Naive B cell (primary cell): Measurements from ENCODE around the gene TMEM225B. TPM values are rescaled to one million over a fixed set of nuclear protein-coding genes. Genes with fewer than 3 reads are reported as not detected.
"Not testable (repeated sequence)": the region's sequence is repeated elsewhere in the genome, so short reads cannot be mapped to it uniquely, and the experiment has no call there.

ENCODE experiments used
- ATAC-seq, 2 donors: fragments of 150-1000 bp; cut with Tn5 transposase; 2 replicates each; pipeline ENCODE4 v1.10.0; 2021; ENCODE audit warnings: low read depth in 2 of 2, mild to moderate bottlenecking in 2 of 2, moderate library complexity in 2 of 2
- DNase-seq: peaks from one replicate; pipeline ENCODE4 v3.0.0; 2022
- H3K27ac Mint-ChIP-seq, 6 donors: one replicate each; pipeline ENCODE4 v1.8.0; 2020 to 2022; ENCODE audit warnings: mild to moderate bottlenecking in 6 of 6, mixed read lengths in 6 of 6, moderate library complexity in 5 of 6, inconsistent platforms in 2 of 6
- H3K27me3 Mint-ChIP-seq, 3 donors: one replicate each; pipeline ENCODE4 v1.8.0; 2021 to 2022; ENCODE audit warnings: mixed read lengths in 3 of 3, mild to moderate bottlenecking in 1 of 3
- H3K36me3 Mint-ChIP-seq, 2 donors: one replicate each; pipeline ENCODE4 v1.8.0; 2020 to 2022; ENCODE audit warnings: mixed read lengths in 2 of 2, inconsistent platforms in 1 of 2, mild to moderate bottlenecking in 1 of 2
- H3K4me1 Mint-ChIP-seq, 3 donors: one replicate each; pipeline ENCODE4 v1.8.0; 2020 to 2022; ENCODE audit warnings: mixed read lengths in 3 of 3, inconsistent platforms in 1 of 3, mild to moderate bottlenecking in 1 of 3, moderate library complexity in 1 of 3
- H3K4me3 Mint-ChIP-seq, 8 donors: one replicate each; pipeline ENCODE4 v1.8.0; 2020 to 2022; ENCODE audit warnings: mild to moderate bottlenecking in 8 of 8, mixed read lengths in 8 of 8, moderate library complexity in 8 of 8, inconsistent platforms in 2 of 8
- H3K9me3 Mint-ChIP-seq, 7 donors: one replicate each; pipeline ENCODE4 v1.8.0; 2020 to 2022; ENCODE audit warnings: mixed read lengths in 7 of 7, mild to moderate bottlenecking in 5 of 7, inconsistent platforms in 2 of 7, moderate library complexity in 1 of 7
- polyA plus RNA-seq, 6 donors: library from polyadenylated mRNA; unstranded; fragments of 300-500 nt; fragmentation: Illumina TruSeq; gene quantifications; one replicate each; pipeline ENCODE4 v1.2.3, GENCODE V29; 2021; ENCODE audit warnings: low read depth in 6 of 6

The TMEM225B gene
- polyA plus RNA-seq, 6 donors from 2014 or later, result 1.1 to 2.7 (median 1.3) TPM; not detected in 1

DNA sequence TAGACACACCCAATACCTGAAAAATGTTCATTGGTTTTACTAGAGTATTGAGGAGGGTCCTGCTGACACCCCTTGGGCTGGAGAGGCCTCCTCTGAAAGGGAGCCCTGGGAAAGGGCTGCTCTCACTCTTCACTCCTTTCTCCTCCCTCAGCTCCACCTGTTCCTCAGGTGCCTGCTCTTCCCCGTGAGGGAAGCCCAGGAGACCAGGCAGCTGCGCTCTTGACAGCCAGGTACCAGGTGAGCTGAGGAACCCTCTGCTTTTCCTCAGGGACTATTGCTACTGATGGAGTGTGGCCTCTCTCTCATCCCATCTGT is 36.4 kb upstream of the TMEM225B start:
- peak overlapping the region in 2 of 6 donors; percentile 80 for H3K27ac Mint-ChIP-seq
- peaks cover 39 to 46% (median 40%) of the 10 kb centered on the region in 3 donors for H3K4me1 Mint-ChIP-seq
- no peak for ATAC-seq
- DNase-seq, result no peak
- H3K36me3 Mint-ChIP-seq, result peaks cover 22 to 35% of the 10 kb centered on the region in 2 donors
- no peaks in the 10 kb centered on the region for H3K9me3 Mint-ChIP-seq
- H3K4me3 Mint-ChIP-seq, result peak overlapping the region in 1 of 8 donors; percentile 94
- H3K27me3 Mint-ChIP-seq, result no peaks in the 10 kb centered on the region

DNA sequence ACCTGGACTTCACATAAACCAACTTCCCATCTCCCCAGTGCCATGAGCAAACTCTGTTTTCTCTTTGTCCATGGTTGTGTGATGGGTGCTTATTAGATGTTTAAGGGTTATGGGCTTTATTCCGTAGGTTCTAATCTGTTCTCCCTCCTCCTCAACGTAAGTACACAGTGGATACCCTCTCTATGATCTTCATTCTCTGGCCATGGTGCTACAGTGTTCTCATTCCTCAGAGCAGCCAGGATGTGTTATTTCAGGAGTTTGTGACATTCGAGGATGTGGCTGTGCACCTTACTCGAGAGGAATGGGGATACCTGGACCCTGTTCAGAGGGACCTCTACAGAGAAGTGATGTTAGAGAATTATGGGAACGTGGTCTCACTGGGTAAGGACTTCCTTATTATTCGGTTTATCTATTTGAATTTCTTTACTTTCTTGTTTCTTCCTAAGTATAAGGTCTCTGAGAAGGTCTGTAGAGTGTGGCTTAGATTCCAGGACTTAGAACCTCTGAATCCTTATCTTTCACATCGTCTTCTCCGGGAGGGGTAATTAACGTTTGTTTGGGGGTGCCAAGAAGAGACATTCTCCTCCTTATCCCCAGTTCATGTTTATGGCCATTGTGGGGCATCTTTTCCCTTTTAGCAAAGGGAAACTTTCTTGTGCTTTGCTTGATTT is 35.8 kb upstream of the TMEM225B start:
- ATAC-seq (no peak), DNase-seq (no peak)
- Mint-ChIP-seq H3K36me3 (peaks cover 22 to 35% of the 10 kb centered on the region in 2 donors), H3K4me1 (peaks cover 33 to 43% (median 39%) of the 10 kb centered on the region in 3 donors), H3K4me3 (peak overlapping the region in 2 of 8 donors; percentile 25 to 94), H3K27ac (peak overlapping the region in 3 of 6 donors; percentile 28 to 80 (median 80)), H3K9me3 (no peaks in the 10 kb centered on the region), H3K27me3 (no peaks in the 10 kb centered on the region)

DNA sequence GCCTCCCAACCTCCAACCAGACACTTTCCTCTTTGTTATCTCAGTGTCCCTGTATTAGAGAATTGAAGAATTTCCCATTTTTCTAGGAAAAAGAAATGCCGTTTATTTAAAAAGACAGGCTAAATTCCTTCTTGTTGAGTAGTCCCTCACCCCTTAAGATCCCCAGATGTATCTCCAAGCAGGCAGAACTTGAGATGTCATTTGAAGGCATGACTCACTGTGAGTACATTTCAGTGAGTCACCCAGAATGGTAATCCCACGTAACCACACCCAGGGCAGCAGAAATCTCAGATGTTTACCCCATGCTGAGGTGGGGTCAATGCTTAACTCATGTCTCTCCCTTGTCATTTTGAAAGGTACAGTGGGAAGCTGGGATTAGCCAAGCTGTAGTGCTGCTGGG is 35.2 kb upstream of the TMEM225B start:
- Mint-ChIP-seq H3K36me3 (peaks cover 21 to 33% of the 10 kb centered on the region in 2 donors), H3K27ac (no peak overlapping the region)

DNA sequence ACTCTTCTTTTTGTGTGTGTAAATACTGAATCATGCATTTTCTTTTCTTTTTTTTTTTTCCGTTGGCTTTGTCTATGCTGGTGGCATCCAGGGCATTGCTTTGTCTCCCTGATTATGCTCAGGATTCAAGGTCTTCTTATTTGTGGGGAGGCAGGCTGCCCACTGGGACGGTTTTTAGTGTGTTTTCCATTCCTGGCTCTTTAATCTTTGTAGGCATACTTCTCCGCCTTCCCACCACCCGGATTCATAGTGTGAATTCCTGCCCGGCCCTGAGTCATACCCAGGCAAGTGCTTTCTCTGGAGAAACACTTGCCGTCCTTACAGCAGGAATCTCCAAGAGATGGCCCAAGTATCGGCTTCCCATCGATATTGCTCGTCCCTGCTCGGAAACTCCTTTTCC is 34.4 kb upstream of the TMEM225B start:
- no peaks in the 10 kb centered on the region for H3K9me3 Mint-ChIP-seq
- H3K27ac Mint-ChIP-seq, result peak overlapping the region in 2 of 6 donors; percentile 78 to 79
- H3K4me1 Mint-ChIP-seq, result peaks cover 22 to 32% (median 31%) of the 10 kb centered on the region in 3 donors
- ATAC-seq (no peak), DNase-seq (no peak)
- peaks cover 16 to 27% of the 10 kb centered on the region in 2 donors for H3K36me3 Mint-ChIP-seq
- H3K4me3 Mint-ChIP-seq, result peak overlapping the region in 2 of 8 donors; percentile 49 to 72
- H3K27me3 Mint-ChIP-seq, result no peaks in the 10 kb centered on the region

More for the DNA sequence above, 35.2 kb upstream of the TMEM225B start:
- Mint-ChIP-seq H3K4me3 (no peak overlapping the region), H3K9me3 (no peaks in the 10 kb centered on the region), H3K27me3 (no peaks in the 10 kb centered on the region), H3K4me1 (peaks cover 27 to 38% (median 35%) of the 10 kb centered on the region in 3 donors)
- no peak for ATAC-seq
- no peak for DNase-seq

DNA sequence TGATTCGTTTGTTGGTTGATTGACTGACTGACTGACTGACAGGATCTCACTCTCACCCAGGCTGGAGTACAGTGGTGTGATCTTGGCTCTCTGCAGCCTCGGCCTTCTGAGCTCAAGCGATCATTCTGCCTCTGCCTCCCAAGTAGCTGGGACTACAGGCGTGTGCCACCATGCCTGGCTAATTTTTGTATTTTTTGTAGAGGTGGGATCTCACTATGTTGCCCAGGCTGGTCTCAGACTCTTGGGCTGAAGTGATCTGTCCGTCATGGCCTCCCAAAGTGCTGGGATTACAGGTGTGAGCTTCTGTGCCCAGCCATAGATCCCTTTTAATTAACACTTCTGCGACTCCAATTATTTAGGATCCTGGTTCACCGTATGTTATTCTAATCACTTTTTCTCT is 29.3 kb upstream of the TMEM225B start:
- not testable (repeated sequence) for H3K9me3 Mint-ChIP-seq, ATAC-seq, H3K4me3 Mint-ChIP-seq, DNase-seq, H3K27me3 Mint-ChIP-seq
- Mint-ChIP-seq H3K27ac (peak overlapping the region in 1 of 6 donors; percentile 44), H3K36me3 (peaks cover 17 to 24% of the 10 kb centered on the region in 2 donors), H3K4me1 (peaks cover 4 to 12% (median 8%) of the 10 kb centered on the region in 3 donors)

DNA sequence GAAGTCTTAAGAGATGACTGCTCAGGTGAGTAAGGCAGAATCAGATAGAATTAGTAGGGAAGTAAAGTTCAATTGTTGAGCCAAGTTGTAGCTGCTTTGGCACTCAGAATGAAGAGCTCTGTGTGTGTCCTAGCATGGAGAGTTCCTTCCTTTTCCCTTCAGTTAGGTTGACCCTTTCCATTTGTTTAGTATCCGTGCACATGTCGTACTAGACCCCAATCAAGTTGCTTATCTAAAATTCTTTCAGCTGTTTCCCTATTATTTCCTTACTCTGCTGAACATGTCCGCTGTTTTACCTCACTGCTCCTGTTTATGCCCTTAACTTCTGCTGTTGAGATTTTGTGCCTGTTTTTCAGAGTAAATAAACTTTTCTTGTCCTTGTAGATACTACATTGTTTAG is 26.3 kb upstream of the TMEM225B start:
- Mint-ChIP-seq H3K4me3 (no peak overlapping the region), H3K4me1 (peaks cover 0 to 4% (median 0%) of the 10 kb centered on the region in 3 donors), H3K9me3 (no peaks in the 10 kb centered on the region), H3K27me3 (no peaks in the 10 kb centered on the region), H3K36me3 (peaks cover 12 to 15% of the 10 kb centered on the region in 2 donors), H3K27ac (peak overlapping the region in 1 of 6 donors; percentile 7)
- DNase-seq, result no peak
- ATAC-seq, result no peak

DNA sequence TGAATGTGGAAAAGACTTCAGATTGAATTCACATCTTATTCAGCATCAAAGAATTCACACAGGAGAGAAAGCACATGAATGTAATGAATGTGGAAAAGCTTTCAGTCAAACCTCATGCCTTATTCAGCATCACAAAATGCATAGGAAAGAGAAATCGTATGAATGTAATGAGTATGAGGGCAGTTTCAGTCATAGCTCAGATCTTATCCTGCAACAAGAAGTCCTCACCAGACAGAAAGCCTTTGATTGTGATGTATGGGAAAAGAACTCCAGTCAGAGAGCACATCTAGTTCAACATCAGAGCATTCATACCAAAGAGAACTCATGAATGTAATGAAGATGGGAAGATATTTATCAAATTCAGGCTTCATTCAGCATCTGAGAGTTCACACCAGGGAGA is 24.8 kb upstream of the TMEM225B start:
- H3K27me3 Mint-ChIP-seq, result no peaks in the 10 kb centered on the region
- ATAC-seq (no peak), DNase-seq (no peak)
- no peaks in the 10 kb centered on the region for H3K9me3 Mint-ChIP-seq
- peaks cover 12 to 15% of the 10 kb centered on the region in 2 donors for H3K36me3 Mint-ChIP-seq
- H3K27ac Mint-ChIP-seq, result peak overlapping the region in 1 of 6 donors; percentile 66
- H3K4me3 Mint-ChIP-seq, result no peak overlapping the region
- H3K4me1 Mint-ChIP-seq, result peaks cover 3 to 12% (median 7%) of the 10 kb centered on the region in 3 donors

GRCh38 chr7:99576251-99576650 is 21.8 kb upstream of the TMEM225B start:
- Mint-ChIP-seq H3K4me1 (peaks cover 18 to 30% (median 24%) of the 10 kb centered on the region in 3 donors), H3K27me3 (no peaks in the 10 kb centered on the region), H3K27ac (no peak overlapping the region), H3K9me3 (no peaks in the 10 kb centered on the region), H3K36me3 (peaks cover 12% of the 10 kb centered on the region in 2 donors), H3K4me3 (no peak overlapping the region)
- ATAC-seq (no peak), DNase-seq (no peak)

DNA sequence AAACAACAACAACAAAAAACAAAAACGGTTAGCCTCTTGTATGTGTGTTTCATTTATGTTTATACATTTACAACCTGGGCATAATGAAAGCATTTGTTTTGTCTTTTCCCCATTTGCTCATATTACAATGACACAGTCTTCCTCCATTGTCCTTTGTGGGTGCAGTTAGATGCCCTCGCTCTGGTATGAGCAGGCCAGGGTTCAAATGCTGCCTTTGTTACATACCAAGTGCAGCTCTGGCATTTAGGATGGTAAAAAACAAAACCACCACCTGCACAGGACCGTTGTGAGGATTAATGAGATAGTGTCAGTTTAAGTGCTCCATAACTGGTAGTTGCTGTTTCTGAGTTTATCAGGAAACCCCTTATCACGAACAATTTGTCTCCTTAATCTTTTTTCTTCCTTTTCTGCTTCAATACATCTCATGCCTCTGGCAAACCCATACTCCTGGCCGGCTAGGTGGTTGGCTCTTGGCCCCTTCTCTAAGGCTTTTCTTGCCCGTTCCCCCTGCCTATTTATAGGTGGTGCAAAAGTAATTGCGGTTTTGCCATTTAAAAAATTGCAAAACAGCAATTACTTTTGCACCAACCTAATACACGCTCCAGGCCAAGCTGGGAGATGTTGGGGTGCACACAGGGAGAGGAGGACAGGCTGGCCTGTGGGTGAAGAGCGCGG is 18.6 kb upstream of the TMEM225B start:
- H3K36me3 Mint-ChIP-seq, result no peaks in the 10 kb centered on the region
- no peak for DNase-seq
- H3K4me1 Mint-ChIP-seq, result peaks cover 18 to 27% (median 24%) of the 10 kb centered on the region in 3 donors
- no peak for ATAC-seq
- peak overlapping the region in 3 of 6 donors; percentile 28 to 60 (median 51) for H3K27ac Mint-ChIP-seq
- peaks cover 0 to 9% (median 8%) of the 10 kb centered on the region in 3 donors for H3K27me3 Mint-ChIP-seq
- peak overlapping the region; percentile 86 to 96 (median 92) for H3K4me3 Mint-ChIP-seq
- no peaks in the 10 kb centered on the region for H3K9me3 Mint-ChIP-seq

DNA sequence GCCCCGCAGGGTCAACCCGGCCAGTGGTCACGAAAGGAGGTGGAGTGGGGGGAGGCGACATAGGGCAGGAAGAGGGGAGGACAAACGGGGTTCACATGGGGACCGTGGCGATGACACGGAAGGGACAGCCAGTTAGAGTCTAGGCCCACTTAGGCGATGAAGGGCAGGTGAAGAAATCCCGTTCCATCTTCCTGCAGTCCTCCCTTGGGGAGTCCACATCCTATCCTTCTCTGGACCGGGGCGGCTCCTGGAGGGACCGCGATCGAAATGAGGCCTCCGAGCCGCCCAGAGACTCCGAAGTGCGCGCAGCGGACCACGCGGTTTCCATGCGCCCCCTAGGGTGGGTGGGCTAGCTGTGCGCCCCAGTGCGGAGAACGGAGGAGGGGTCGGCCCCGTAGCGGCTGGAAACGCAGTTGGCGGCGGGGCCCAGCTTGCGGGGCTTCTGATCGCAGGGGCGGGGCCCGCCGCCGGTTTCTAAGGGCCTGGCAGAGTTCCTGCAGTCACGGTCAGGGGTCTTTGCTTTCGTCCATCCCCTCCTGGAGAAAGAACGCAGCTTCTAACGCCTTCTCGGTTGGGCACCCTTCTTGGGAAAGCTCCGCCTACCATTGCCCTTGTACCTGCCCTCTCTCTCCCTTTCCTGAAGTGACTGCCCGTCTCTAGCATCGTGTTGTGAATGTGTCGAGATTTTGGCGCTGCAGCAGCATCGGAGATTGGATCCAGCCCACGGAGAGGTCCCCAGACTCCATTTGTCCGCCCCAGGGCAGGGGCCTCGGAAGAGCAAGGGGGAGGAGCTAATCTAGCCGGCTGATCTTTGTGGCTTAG is 17.9 kb upstream of the TMEM225B start:
- H3K27ac Mint-ChIP-seq, result peak overlapping the region; percentile 65 to 94 (median 82)
- peaks cover 0 to 16% (median 12%) of the 10 kb centered on the region in 3 donors for H3K27me3 Mint-ChIP-seq
- ATAC-seq (peak; percentile 85 to 88), DNase-seq (peak; percentile 49)
- H3K36me3 Mint-ChIP-seq, result no peaks in the 10 kb centered on the region
- H3K9me3 Mint-ChIP-seq, result no peaks in the 10 kb centered on the region
- H3K4me3 Mint-ChIP-seq, result peak overlapping the region; percentile 86 to 96 (median 92)
- H3K4me1 Mint-ChIP-seq, result peaks cover 18 to 27% (median 24%) of the 10 kb centered on the region in 3 donors

- DNase-seq, ATAC-seq, H3K9me3 Mint-ChIP-seq, H3K36me3 Mint-ChIP-seq: not testable (repeated sequence)
- H3K4me3 Mint-ChIP-seq, result peak overlapping the region; percentile 86 to 96 (median 92)
- peak overlapping the region in 5 of 6 donors; percentile 65 to 94 (median 88) for H3K27ac Mint-ChIP-seq
- peaks cover 0 to 22% (median 17%) of the 10 kb centered on the region in 3 donors for H3K27me3 Mint-ChIP-seq
- H3K4me1 Mint-ChIP-seq, result peaks cover 18 to 27% (median 24%) of the 10 kb centered on the region in 3 donors
Observed at GRCh38 chr7:99580778-99581332, 17.2 kb upstream of the TMEM225B start.

GRCh38 chr7:99588868-99589267 is 9.2 kb upstream of the TMEM225B start:
- no peak overlapping the region for H3K4me3 Mint-ChIP-seq
- no peak overlapping the region for H3K27ac Mint-ChIP-seq
- H3K36me3 Mint-ChIP-seq, result no peaks in the 10 kb centered on the region
- no peaks in the 10 kb centered on the region for H3K9me3 Mint-ChIP-seq
- DNase-seq (no peak), ATAC-seq (no peak)
- no peaks in the 10 kb centered on the region for H3K4me1 Mint-ChIP-seq
- H3K27me3 Mint-ChIP-seq, result peaks cover 4 to 48% (median 32%) of the 10 kb centered on the region in 3 donors
